Subcutaneous adipose tissue (tissue), 4 donors: ENCODE measurements around the gene CCDC78. TPM values are rescaled to one million over a fixed set of nuclear protein-coding genes. Genes with fewer than 3 reads are reported as not detected.

ENCODE experiments used
- CTCF ChIP-seq: fragments of 450-650 bp; IDR thresholded peaks from one replicate; pipeline ENCODE4 v1.5.1; 2016; ENCODE audit warnings: low read depth, mild to moderate bottlenecking, control low read depth, antibody characterized with exemption, moderate library complexity
- small RNA-seq: library from RNA; depleted of rRNA; stranded (forward); fragments of <200 nt; gene quantifications from one replicate; pipeline ENCODE3, GENCODE V24; 2016
- total RNA-seq, 4 donors: library from RNA; depleted of rRNA; stranded (reverse); fragments of >200 nt; gene quantifications; one replicate each; pipeline ENCODE4 v1.1.0, GENCODE V29; 2016

Gene CCDC78
- total RNA-seq, 4 donors from 2014 or later: 0.44 to 2.5 (median 1.5) TPM; not detected in 1

- no peak for TF ChIP-seq CTCF
These were observed 52.7 kb downstream of the CCDC78 start for GRCh38 chr16:673399-673991.

- TF ChIP-seq CTCF: no peak
These were observed 53.4 kb downstream of the CCDC78 start for GRCh38 chr16:672851-673250.

Small RNAs within 50 kb of the gene (small RNA-seq; reads per million reads assigned to genes)
- gene MIR662: not detected

Other genes starting within 250 kb of the CCDC78 start
- 10 to 100 TPM in 3 of 4 donors, 1 to 10 TPM in 1; 7.6 to 30.0 (median 13.3) TPM for gene CAPN15, start 198.7 kb downstream of the CCDC78 start, total RNA-seq
- gene PRR35, start 166.0 kb downstream of the CCDC78 start, total RNA-seq: not detected
- 1 to 10 TPM in 2 of 4 donors, under 1 TPM in 1, not detected in 1; 0.85 to 3.8 (median 2.0) TPM for gene NHLRC4, start 159.4 kb downstream of the CCDC78 start, total RNA-seq
- gene PIGQ, start 156.5 kb downstream of the CCDC78 start, total RNA-seq: 10 to 100 TPM in 3 of 4 donors, 1 to 10 TPM in 1; 9.5 to 42.0 (median 16.4) TPM
- 10 to 100 TPM in 2 of 4 donors, 1 to 10 TPM in 2; 7.7 to 32.2 (median 12.3) TPM for gene RAB40C, start 136.4 kb downstream of the CCDC78 start, total RNA-seq
- 1 to 10 TPM in 1 of 4 donors, not detected in 3; 1.5 TPM for gene WFIKKN1, start 95.5 kb downstream of the CCDC78 start, total RNA-seq
- gene METTL26, start 90.1 kb downstream of the CCDC78 start, total RNA-seq: 100 to 1,000 TPM in 3 of 4 donors, 10 to 100 TPM in 1; 72.2 to 199 (median 117) TPM
- gene MCRIP2, start 84.6 kb downstream of the CCDC78 start, total RNA-seq: 10 to 100 TPM; 19.2 to 60.7 (median 39.7) TPM
- 10 to 100 TPM in 1 of 4 donors, 1 to 10 TPM in 3; 6.7 to 30.1 (median 8.4) TPM for gene WDR90, start 77.1 kb downstream of the CCDC78 start, total RNA-seq
- gene RHOT2, start 58.3 kb downstream of the CCDC78 start, total RNA-seq: 10 to 100 TPM; 26.2 to 75.4 (median 37.8) TPM
- 1 to 10 TPM in 2 of 4 donors, under 1 TPM in 1, not detected in 1; 0.66 to 1.7 (median 1.3) TPM for gene RHBDL1, start 50.8 kb downstream of the CCDC78 start, total RNA-seq
- gene STUB1, start 46.0 kb downstream of the CCDC78 start, total RNA-seq: 100 to 1,000 TPM; 107 to 244 (median 140) TPM
- gene JMJD8, start 42.1 kb downstream of the CCDC78 start, total RNA-seq: 10 to 100 TPM; 27.4 to 67.8 (median 49.3) TPM
- gene WDR24, start 36.0 kb downstream of the CCDC78 start, total RNA-seq: 10 to 100 TPM in 1 of 4 donors, 1 to 10 TPM in 3; 4.4 to 12.1 (median 6.4) TPM
- not detected for gene FBXL16, start 20.6 kb downstream of the CCDC78 start, total RNA-seq
- 10 to 100 TPM; 13.3 to 29.5 (median 26.0) TPM for gene METRN, start 11.3 kb downstream of the CCDC78 start, total RNA-seq
- 10 to 100 TPM; 12.6 to 55.6 (median 23.7) TPM for gene ANTKMT, start 5.3 kb downstream of the CCDC78 start, total RNA-seq
- 1 to 10 TPM; 1.1 to 5.6 (median 2.6) TPM for gene HAGHL, start 663 bp upstream of the CCDC78 start, total RNA-seq
- gene CIAO3, start 14.6 kb upstream of the CCDC78 start, total RNA-seq: 10 to 100 TPM; 17.6 to 39.0 (median 22.5) TPM
- gene MSLN, start 34.3 kb upstream of the CCDC78 start, total RNA-seq: under 1 TPM in 2 of 4 donors, not detected in 2; 0.44 to 0.82 TPM
- gene RPUSD1, start 61.9 kb upstream of the CCDC78 start, total RNA-seq: 10 to 100 TPM in 3 of 4 donors, 1 to 10 TPM in 1; 9.9 to 13.0 (median 11.7) TPM
- 10 to 100 TPM in 1 of 4 donors, 1 to 10 TPM in 3; 4.4 to 16.0 (median 8.9) TPM for gene CHTF18, start 62.2 kb upstream of the CCDC78 start, total RNA-seq
- not detected for gene GNG13, start 74.3 kb upstream of the CCDC78 start, total RNA-seq
- gene LMF1, start 244.5 kb upstream of the CCDC78 start, total RNA-seq: 10 to 100 TPM; 16.0 to 30.3 (median 24.2) TPM